Measurements from ENCODE around the gene ITPRIP.

Gene ITPRIP

GRCh38 chr10:104314591-104315485 lies 23.4 kb downstream of the ITPRIP start:
- Histone ChIP-seq H4K8ac (ENCODE audit: low read depth, low read length) (no peak overlapping the region), H3K27me3 (ENCODE audit: insufficient read depth, low read length) (no peaks in the 10 kb centered on the region), H3K14ac (ENCODE audit: low read length) (no peak overlapping the region), H3K36me3 (ENCODE audit: control insufficient read depth in 1 of 2, insufficient read depth in 2 of 2, low read length in 2 of 2) (peaks cover 53 to 56% of the 10 kb centered on the region in 2 experiments), H2AFZ (ENCODE audit: insufficient read depth, low read length, poor library complexity) (no peak overlapping the region), H4K12ac (ENCODE audit: low read depth, low read length) (no peak overlapping the region), H2AK5ac (ENCODE audit: low read length) (no peak overlapping the region), H3K79me1 (ENCODE audit: low read length) (no peaks in the 10 kb centered on the region), H3K9ac (ENCODE audit: low read length) (no peak overlapping the region), H3K4me2 (ENCODE audit: low read length) (no peak overlapping the region), H3K4ac (ENCODE audit: low read depth, low read length) (peak overlapping the region; percentile 13), H2BK5ac (ENCODE audit: low read depth, low read length, poor library complexity) (no peak overlapping the region), H3K4me3 (ENCODE audit: low read depth, low read length) (no peak overlapping the region), H3K9me3 (ENCODE audit: insufficient read depth, low read depth, low read length) (peaks cover 5% of the 10 kb centered on the region), H2BK12ac (ENCODE audit: low read length) (no peak overlapping the region), H2BK120ac (ENCODE audit: insufficient read depth, low read length, poor library complexity) (no peak overlapping the region), H3K23ac (ENCODE audit: low read length) (no peak overlapping the region), H4K91ac (ENCODE audit: low read depth, low read length) (no peak overlapping the region), H3K27ac (ENCODE audit: low read depth, low read length) (no peak overlapping the region), H3K79me2 (ENCODE audit: control insufficient read depth, insufficient read depth, low read length, poor library complexity) (no peaks in the 10 kb centered on the region), H3K4me1 (ENCODE audit: control insufficient read depth in 1 of 2, insufficient read depth in 2 of 2, low read length in 2 of 2) (peaks cover 5 to 15% of the 10 kb centered on the region in 2 experiments), H3K18ac (ENCODE audit: low read length) (peak overlapping the region; percentile 21)
- peak; percentile 64 to 73 for DNase-seq
- no CpG with 5 or more reads among the region's 43 CpGs for WGBS (ENCODE audit: extremely low coverage, insufficient coverage, insufficient read length)

- Histone ChIP-seq H3K18ac (ENCODE audit: low read length) (no peak overlapping the region), H3K79me2 (ENCODE audit: control insufficient read depth, insufficient read depth, low read length, poor library complexity) (no peaks in the 10 kb centered on the region), H4K8ac (ENCODE audit: low read depth, low read length) (no peak overlapping the region), H3K4ac (ENCODE audit: low read depth, low read length) (no peak overlapping the region), H3K27ac (ENCODE audit: low read depth, low read length) (no peak overlapping the region), H3K4me1 (ENCODE audit: control insufficient read depth in 1 of 2, insufficient read depth in 2 of 2, low read length in 2 of 2) (peaks cover 5 to 13% of the 10 kb centered on the region in 2 experiments), H3K79me1 (ENCODE audit: low read length) (peaks cover 2% of the 10 kb centered on the region), H3K4me2 (ENCODE audit: low read length) (no peak overlapping the region), H2BK120ac (ENCODE audit: insufficient read depth, low read length, poor library complexity) (no peak overlapping the region), H2AFZ (ENCODE audit: insufficient read depth, low read length, poor library complexity) (no peak overlapping the region), H2BK12ac (ENCODE audit: low read length) (no peak overlapping the region), H2AK5ac (ENCODE audit: low read length) (no peak overlapping the region), H3K23ac (ENCODE audit: low read length) (no peak overlapping the region), H3K4me3 (ENCODE audit: low read depth, low read length) (no peak overlapping the region), H3K9ac (ENCODE audit: low read length) (no peak overlapping the region), H4K91ac (ENCODE audit: low read depth, low read length) (no peak overlapping the region), H3K27me3 (ENCODE audit: insufficient read depth, low read length) (no peaks in the 10 kb centered on the region), H2BK5ac (ENCODE audit: low read depth, low read length, poor library complexity) (no peak overlapping the region), H3K14ac (ENCODE audit: low read length) (no peak overlapping the region), H3K9me3 (ENCODE audit: insufficient read depth, low read depth, low read length) (peaks cover 5% of the 10 kb centered on the region), H4K12ac (ENCODE audit: low read depth, low read length) (no peak overlapping the region), H3K36me3 (ENCODE audit: control insufficient read depth in 1 of 2, insufficient read depth in 2 of 2, low read length in 2 of 2) (peaks cover 50 to 54% of the 10 kb centered on the region in 2 experiments)
- no CpG with 5 or more reads among the region's 5 CpGs for WGBS (ENCODE audit: extremely low coverage, insufficient coverage, insufficient read length)
- no peak for DNase-seq
These were observed 27.0 kb downstream of the ITPRIP start for GRCh38 chr10:104311184-104311720.

GRCh38 chr10:104309980-104310978 lies 28.0 kb downstream of the ITPRIP start:
- H3K79me1 ChIP-seq (ENCODE audit: low read length) = peaks cover 4% of the 10 kb centered on the region
- H3K4me3 ChIP-seq (ENCODE audit: low read depth, low read length) = no peak overlapping the region
- H3K27me3 ChIP-seq (ENCODE audit: insufficient read depth, low read length) = no peaks in the 10 kb centered on the region
- H2AFZ ChIP-seq (ENCODE audit: insufficient read depth, low read length, poor library complexity) = no peak overlapping the region
- no peak overlapping the region for H2BK120ac ChIP-seq (ENCODE audit: insufficient read depth, low read length, poor library complexity)
- H4K12ac ChIP-seq (ENCODE audit: low read depth, low read length) = no peak overlapping the region
- no peak overlapping the region for H3K18ac ChIP-seq (ENCODE audit: low read length)
- no peak overlapping the region for H3K27ac ChIP-seq (ENCODE audit: low read depth, low read length)
- H3K79me2 ChIP-seq (ENCODE audit: control insufficient read depth, insufficient read depth, low read length, poor library complexity) = no peaks in the 10 kb centered on the region
- H3K4me2 ChIP-seq (ENCODE audit: low read length) = no peak overlapping the region
- no peak overlapping the region for H2AK5ac ChIP-seq (ENCODE audit: low read length)
- H3K9me3 ChIP-seq (ENCODE audit: insufficient read depth, low read depth, low read length) = peaks cover 5% of the 10 kb centered on the region
- no peak overlapping the region for H3K23ac ChIP-seq (ENCODE audit: low read length)
- H3K4me1 ChIP-seq (ENCODE audit: control insufficient read depth in 1 of 2, insufficient read depth in 2 of 2, low read length in 2 of 2) = peaks cover 12 to 19% of the 10 kb centered on the region in 2 experiments
- H2BK12ac ChIP-seq (ENCODE audit: low read length) = no peak overlapping the region
- H3K14ac ChIP-seq (ENCODE audit: low read length) = no peak overlapping the region
- H3K4ac ChIP-seq (ENCODE audit: low read depth, low read length) = no peak overlapping the region
- H3K9ac ChIP-seq (ENCODE audit: low read length) = no peak overlapping the region
- no peak overlapping the region for H2BK5ac ChIP-seq (ENCODE audit: low read depth, low read length, poor library complexity)
- H4K8ac ChIP-seq (ENCODE audit: low read depth, low read length) = no peak overlapping the region
- H4K91ac ChIP-seq (ENCODE audit: low read depth, low read length) = no peak overlapping the region
- WGBS (ENCODE audit: extremely low coverage, insufficient coverage, insufficient read length) = no CpG with 5 or more reads among the region's 15 CpGs
- H3K36me3 ChIP-seq (ENCODE audit: control insufficient read depth in 1 of 2, insufficient read depth in 2 of 2, low read length in 2 of 2) = peaks cover 42 to 44% of the 10 kb centered on the region in 2 experiments
- DNase-seq = no peak

GRCh38 chr10:104308439-104308903 lies 29.8 kb downstream of the ITPRIP start:
- peaks cover 11 to 19% of the 10 kb centered on the region in 2 experiments for H3K4me1 ChIP-seq (ENCODE audit: control insufficient read depth in 1 of 2, insufficient read depth in 2 of 2, low read length in 2 of 2)
- H3K4me3 ChIP-seq (ENCODE audit: low read depth, low read length) = no peak overlapping the region
- no peak overlapping the region for H2AK5ac ChIP-seq (ENCODE audit: low read length)
- no peak overlapping the region for H2BK12ac ChIP-seq (ENCODE audit: low read length)
- H3K4me2 ChIP-seq (ENCODE audit: low read length) = no peak overlapping the region
- H2BK120ac ChIP-seq (ENCODE audit: insufficient read depth, low read length, poor library complexity) = no peak overlapping the region
- H4K12ac ChIP-seq (ENCODE audit: low read depth, low read length) = no peak overlapping the region
- no peaks in the 10 kb centered on the region for H3K27me3 ChIP-seq (ENCODE audit: insufficient read depth, low read length)
- no peak overlapping the region for H3K27ac ChIP-seq (ENCODE audit: low read depth, low read length)
- no peak for DNase-seq
- no peak overlapping the region for H3K9ac ChIP-seq (ENCODE audit: low read length)
- peaks cover 5% of the 10 kb centered on the region for H3K79me1 ChIP-seq (ENCODE audit: low read length)
- WGBS (ENCODE audit: extremely low coverage, insufficient coverage, insufficient read length) = no CpG with 5 or more reads among the region's 4 CpGs
- H3K18ac ChIP-seq (ENCODE audit: low read length) = no peak overlapping the region
- no peak overlapping the region for H3K4ac ChIP-seq (ENCODE audit: low read depth, low read length)
- H3K36me3 ChIP-seq (ENCODE audit: control insufficient read depth in 1 of 2, insufficient read depth in 2 of 2, low read length in 2 of 2) = peaks cover 24 to 26% of the 10 kb centered on the region in 2 experiments
- no peaks in the 10 kb centered on the region for H3K79me2 ChIP-seq (ENCODE audit: control insufficient read depth, insufficient read depth, low read length, poor library complexity)
- peaks cover 2% of the 10 kb centered on the region for H3K9me3 ChIP-seq (ENCODE audit: insufficient read depth, low read depth, low read length)
- H2AFZ ChIP-seq (ENCODE audit: insufficient read depth, low read length, poor library complexity) = no peak overlapping the region
- no peak overlapping the region for H3K14ac ChIP-seq (ENCODE audit: low read length)
- H2BK5ac ChIP-seq (ENCODE audit: low read depth, low read length, poor library complexity) = no peak overlapping the region
- no peak overlapping the region for H3K23ac ChIP-seq (ENCODE audit: low read length)
- no peak overlapping the region for H4K8ac ChIP-seq (ENCODE audit: low read depth, low read length)
- H4K91ac ChIP-seq (ENCODE audit: low read depth, low read length) = no peak overlapping the region

Measured in trophoblast cell (in vitro differentiated cells and primary cell).